K562 (cell line): ENCODE data around the gene ZFP69. TPM values are rescaled to one million over a fixed set of nuclear protein-coding genes. Genes with fewer than 3 reads are reported as not detected.

Source experiments
- GTF2B ChIP-seq: IDR thresholded peaks from 2 replicates; pipeline ENCODE4 v1.6.1; 2011; ENCODE audit not compliant: insufficient read length; ENCODE audit errors: extremely low read depth
- GTF2E2 ChIP-seq: fragments of 200-800 bp; sonication (Bioruptor generic); IDR thresholded peaks from 2 replicates; pipeline ENCODE4 v1.6.1; 2016; ENCODE audit warnings: missing genetic modification characterization, missing compliant biosample characterization
- HIVEP1 ChIP-seq: fragments of 250-450 bp; sonication (Bioruptor Pico); IDR thresholded peaks from 2 replicates; pipeline ENCODE4 v1.4.0; 2020; ENCODE audit warnings: mild to moderate bottlenecking
- HOXB6 ChIP-seq: fragments of 250-450 bp; sonication (Bioruptor Pico); IDR thresholded peaks from 2 replicates; pipeline ENCODE4 v1.5.1; 2022; ENCODE audit warnings: mild to moderate bottlenecking, borderline replicate concordance
- MGA ChIP-seq: fragments of 450-650 bp; IDR thresholded peaks from 2 replicates; pipeline ENCODE4 v1.6.1; 2016; ENCODE audit warnings: mild to moderate bottlenecking, moderate library complexity
- NUFIP1 ChIP-seq: fragments of 450-650 bp; IDR thresholded peaks from 2 replicates; pipeline ENCODE4 v1.6.1; 2018; ENCODE audit not compliant: partially characterized antibody
- OTX1 ChIP-seq: fragments of 450-650 bp; formaldehyde crosslinking; IDR thresholded peaks from 2 replicates; pipeline ENCODE4 v1.4.0; 2022; ENCODE audit warnings: mild to moderate bottlenecking
- TCF15 ChIP-seq: fragments of 250-450 bp; sonication (Bioruptor Pico); IDR thresholded peaks from 2 replicates; pipeline ENCODE4 v1.8.0; 2022; ENCODE audit warnings: moderate library complexity, mild to moderate bottlenecking, inconsistent platforms
- TSC22D4 ChIP-seq: fragments of 450-650 bp; IDR thresholded peaks from 2 replicates; pipeline ENCODE4 v1.6.1; 2016; ENCODE audit warnings: missing genetic modification characterization, missing biosample characterization, control low read depth
- ZSCAN29 ChIP-seq: fragments of 450-650 bp; IDR thresholded peaks from 2 replicates; pipeline ENCODE4 v1.6.1; 2017
- polyA plus RNA-seq, 8 experiments: library from polyadenylated mRNA; depleted of rRNA in 4 of 8; stranded (reverse) in 5 of 8; unstranded in 3 of 8; fragments of >200 nt; fragmentation: Nextera tagmentation in 2 of 8; fragmentation: Illumina TruSeq in 1 of 8; extraction: Ambion mirVana in 2 of 8; extraction: Trizol in 1 of 8; gene quantifications; 2 replicates each; pipeline versions ENCODE4 v1.2.1 to v1.2.3, GENCODE V29; 2011 to 2014; ENCODE audit warnings: inconsistent platforms in 1 of 8, missing spikeins in 1 of 8
- total RNA-seq, 7 experiments: library from RNA; depleted of rRNA in 6 of 7; stranded (reverse); fragments of >200 nt in 6 of 7; fragmentation: Illumina TruSeq in 2 of 7; extraction: Trizol in 2 of 7; gene quantifications; 2 replicates each; pipeline versions ENCODE4 v1.2.1 to v1.2.3, GENCODE V29; 2011 to 2021; ENCODE audit warnings: low replicate concordance in 1 of 7
- TF ChIP-seq, protein P1 (sequence below): fragments of 200-800 bp; sonication (Bioruptor generic); IDR thresholded peaks from 2 replicates; pipeline ENCODE4 v1.6.1; 2017; ENCODE audit warnings: missing genetic modification characterization, missing compliant biosample characterization
- TF ChIP-seq, protein P2 (sequence below): fragments of 250-450 bp; sonication (Bioruptor Pico); IDR thresholded peaks from 2 replicates; pipeline ENCODE4 v1.4.0; 2020; ENCODE audit warnings: mild to moderate bottlenecking, moderate library complexity

ZFP69 gene
- total and polyA plus RNA-seq, 9 of the 15 experiments (the other 6 are each of a cell fraction or from before 2014, with no cell fraction given), result 2.0 to 8.4 (median 5.7) TPM

- TF ChIP-seq MGA (peak; percentile 80), ZSCAN29 (no peak), HOXB6 (no peak), GTF2E2 (tag) (peak; percentile 66; the same call in 1 of the 2 replicates), NUFIP1 (no peak), TSC22D4 (tag) (no peak), OTX1 (CRISPR knock-in tag) (no peak), TCF15 (CRISPR knock-in tag) (no peak), GTF2B (no peak), HIVEP1 (CRISPR knock-in tag) (0 out of 2 replicates have a peak, but pooled peaks have one; percentile 54)
- TF ChIP-seq, protein P1, sequence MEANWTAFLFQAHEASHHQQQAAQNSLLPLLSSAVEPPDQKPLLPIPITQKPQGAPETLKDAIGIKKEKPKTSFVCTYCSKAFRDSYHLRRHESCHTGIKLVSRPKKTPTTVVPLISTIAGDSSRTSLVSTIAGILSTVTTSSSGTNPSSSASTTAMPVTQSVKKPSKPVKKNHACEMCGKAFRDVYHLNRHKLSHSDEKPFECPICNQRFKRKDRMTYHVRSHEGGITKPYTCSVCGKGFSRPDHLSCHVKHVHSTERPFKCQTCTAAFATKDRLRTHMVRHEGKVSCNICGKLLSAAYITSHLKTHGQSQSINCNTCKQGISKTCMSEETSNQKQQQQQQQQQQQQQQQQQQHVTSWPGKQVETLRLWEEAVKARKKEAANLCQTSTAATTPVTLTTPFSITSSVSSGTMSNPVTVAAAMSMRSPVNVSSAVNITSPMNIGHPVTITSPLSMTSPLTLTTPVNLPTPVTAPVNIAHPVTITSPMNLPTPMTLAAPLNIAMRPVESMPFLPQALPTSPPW (CRISPR knock-in tag), result peak; percentile 74
- TF ChIP-seq, protein P2, sequence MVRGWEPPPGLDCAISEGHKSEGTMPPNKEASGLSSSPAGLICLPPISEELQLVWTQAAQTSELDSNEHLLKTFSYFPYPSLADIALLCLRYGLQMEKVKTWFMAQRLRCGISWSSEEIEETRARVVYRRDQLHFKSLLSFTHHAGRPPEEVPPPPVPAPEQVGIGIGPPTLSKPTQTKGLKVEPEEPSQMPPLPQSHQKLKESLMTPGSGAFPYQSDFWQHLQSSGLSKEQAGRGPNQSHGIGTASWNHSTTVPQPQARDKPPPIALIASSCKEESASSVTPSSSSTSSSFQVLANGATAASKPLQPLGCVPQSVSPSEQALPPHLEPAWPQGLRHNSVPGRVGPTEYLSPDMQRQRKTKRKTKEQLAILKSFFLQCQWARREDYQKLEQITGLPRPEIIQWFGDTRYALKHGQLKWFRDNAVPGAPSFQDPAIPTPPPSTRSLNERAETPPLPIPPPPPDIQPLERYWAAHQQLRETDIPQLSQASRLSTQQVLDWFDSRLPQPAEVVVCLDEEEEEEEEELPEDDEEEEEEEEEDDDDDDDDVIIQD (CRISPR knock-in tag), result no peak
These were observed 54.4 kb downstream of the ZFP69 start, which contains the start of gene ZNF684 (continued) for GRCh38 chr1:40531381-40532061.
